ENCODE results near the gene KIAA0825. TPM values are rescaled to one million over a fixed set of nuclear protein-coding genes. Genes with fewer than 3 reads are reported as not detected.

KIAA0825 gene
- polyA plus RNA-seq, 1 of the 3 experiments (the other 2 are of a cell fraction): 0.61 TPM

DNA sequence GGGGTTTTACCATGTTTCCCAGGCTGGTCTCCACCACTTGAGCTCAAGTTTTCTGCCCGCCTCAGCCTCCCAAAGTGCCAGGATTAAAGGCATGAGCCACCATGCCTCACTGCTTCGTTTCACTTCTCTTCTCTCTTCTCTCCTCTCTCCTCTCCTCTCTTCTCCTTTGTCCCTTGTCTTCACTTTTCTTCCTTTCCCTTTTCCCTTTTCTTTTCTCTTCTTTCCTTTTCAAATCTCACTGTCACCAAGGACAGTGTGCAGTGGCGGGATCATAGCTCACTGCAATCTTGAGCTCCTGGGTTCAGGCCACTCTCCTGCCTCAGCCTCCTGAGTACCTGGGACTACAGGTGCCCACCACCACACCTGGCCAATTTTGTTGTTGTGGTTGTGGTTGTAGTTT lies 49.5 kb upstream of the KIAA0825 start:
- TF ChIP-seq, protein P1, sequence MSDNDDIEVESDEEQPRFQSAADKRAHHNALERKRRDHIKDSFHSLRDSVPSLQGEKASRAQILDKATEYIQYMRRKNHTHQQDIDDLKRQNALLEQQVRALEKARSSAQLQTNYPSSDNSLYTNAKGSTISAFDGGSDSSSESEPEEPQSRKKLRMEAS (IDR thresholded peaks at IDR 0.05; ENCODE audit: low read depth): no peak
- TF ChIP-seq GATA2 (CRISPR knock-in tag; IDR thresholded peaks at IDR 0.05): no peak
- TF ChIP-seq ELF1 (IDR thresholded peaks at IDR 0.05): no peak
- no peak for TF ChIP-seq TEAD4 (IDR thresholded peaks at IDR 0.05; ENCODE audit: borderline replicate concordance, insufficient read depth)
- no peak for TF ChIP-seq SMC3 (IDR thresholded peaks at IDR 0.05; ENCODE audit: low read depth, low read length)
- no peak for TF ChIP-seq FOXJ3 (CRISPR knock-in tag; IDR thresholded peaks at IDR 0.05)
- TF ChIP-seq TCF12 (IDR thresholded peaks at IDR 0.05): no peak
- TF ChIP-seq, protein P2, sequence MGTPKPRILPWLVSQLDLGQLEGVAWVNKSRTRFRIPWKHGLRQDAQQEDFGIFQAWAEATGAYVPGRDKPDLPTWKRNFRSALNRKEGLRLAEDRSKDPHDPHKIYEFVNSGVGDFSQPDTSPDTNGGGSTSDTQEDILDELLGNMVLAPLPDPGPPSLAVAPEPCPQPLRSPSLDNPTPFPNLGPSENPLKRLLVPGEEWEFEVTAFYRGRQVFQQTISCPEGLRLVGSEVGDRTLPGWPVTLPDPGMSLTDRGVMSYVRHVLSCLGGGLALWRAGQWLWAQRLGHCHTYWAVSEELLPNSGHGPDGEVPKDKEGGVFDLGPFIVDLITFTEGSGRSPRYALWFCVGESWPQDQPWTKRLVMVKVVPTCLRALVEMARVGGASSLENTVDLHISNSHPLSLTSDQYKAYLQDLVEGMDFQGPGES (IDR thresholded peaks at IDR 0.05; ENCODE audit: low read depth, low read length): no peak
- TF ChIP-seq PBX3 (IDR thresholded peaks at IDR 0.05): no peak
- no peak for TF ChIP-seq POLR2AphosphoS5 (IDR thresholded peaks at IDR 0.05; ENCODE audit: low read depth, low read length)
- no peak for TF ChIP-seq NRF1 (IDR thresholded peaks at IDR 0.05; ENCODE audit: low read depth, low read length)
- TF ChIP-seq FOXM1 (IDR thresholded peaks at IDR 0.05; ENCODE audit: low read depth): no peak
- no peak for TF ChIP-seq SIN3A (IDR thresholded peaks at IDR 0.05; ENCODE audit: borderline replicate concordance, low read depth, low read length)
- TF ChIP-seq CHD2 (IDR thresholded peaks at IDR 0.05; ENCODE audit: low read length, partially characterized antibody): no peak
- TF ChIP-seq MEF2A (IDR thresholded peaks at IDR 0.05; ENCODE audit: borderline replicate concordance, low read depth): no peak
- WGBS (ENCODE audit: low lambda C conversion rate): 83% methylated on average over 3 of the region's 3 CpGs
- Histone ChIP-seq H3K79me2 (ENCODE audit: insufficient read depth) (no peaks in the 10 kb centered on the region; the same call in 1 of the 2 replicates), H3K27me3 (ENCODE audit: insufficient read depth) (no peaks in the 10 kb centered on the region), H3K27ac (ENCODE audit: low read depth in 2 of 2, low read length in 1 of 2) (no peak overlapping the region), H3K9me3 (no peaks in the 10 kb centered on the region), H3K4me2 (no peak overlapping the region), H3K36me3 (replicated peaks in 1 of 2; ENCODE audit: control insufficient read depth in 1 of 2, insufficient read depth in 2 of 2, low read length in 1 of 2) (peaks cover 24 to 31% of the 10 kb centered on the region in 2 experiments), H2AFZ (ENCODE audit: low read depth) (no peak overlapping the region), H3K4me3 (ENCODE audit: low read depth in 2 of 2, low read length in 1 of 2) (no peak overlapping the region), H3K9me2 (no peaks in the 10 kb centered on the region), H4K20me1 (ENCODE audit: insufficient read depth) (no peaks in the 10 kb centered on the region), H3F3A (replicated peaks; ENCODE audit: insufficient read depth) (peaks cover 5% of the 10 kb centered on the region), H3K9ac (no peak overlapping the region), H3K4me1 (ENCODE audit: control insufficient read depth in 1 of 2, insufficient read depth in 2 of 2, low read depth in 1 of 2, low read length in 1 of 2) (peaks cover 0 to 3% of the 10 kb centered on the region in 2 experiments; a peak in 1 of 4 replicates)
- DNase-seq: no peak
- ChIA-PET POLR2A (no interaction called here), CTCF (no interaction called here)

GRCh38 chr5:94661086-94661485 lies 42.7 kb upstream of the KIAA0825 start:
- POLR2A ChIA-PET: no interaction called here
- no peaks in the 10 kb centered on the region for H3K27me3 ChIP-seq (ENCODE audit: insufficient read depth)
- CTCF ChIA-PET: interaction anchor here (1.0 kb wide), 1 partner anchor 40 kb away, joined by 3 read pairs; no protein-coding TSS in a partner anchor
- WGBS (ENCODE audit: low lambda C conversion rate): 81% methylated on average over 3 of the region's 3 CpGs
- no peak overlapping the region for H3K4me2 ChIP-seq
- H4K20me1 ChIP-seq (ENCODE audit: insufficient read depth): no peaks in the 10 kb centered on the region
- H3K27ac ChIP-seq (ENCODE audit: low read depth in 2 of 2, low read length in 1 of 2): no peak overlapping the region
- no peak overlapping the region for H3K9ac ChIP-seq
- no peak overlapping the region for H2AFZ ChIP-seq (ENCODE audit: low read depth)
- TF ChIP-seq, protein P2 (IDR thresholded peaks at IDR 0.05; ENCODE audit: low read depth, low read length): no peak
- no peak for TF ChIP-seq GABPA (IDR thresholded peaks at IDR 0.05; ENCODE audit: low read depth)
- no peak for TF ChIP-seq SMC3 (IDR thresholded peaks at IDR 0.05; ENCODE audit: low read depth, low read length)
- TF ChIP-seq RFX5 (IDR thresholded peaks at IDR 0.05; ENCODE audit: low read length): no peak
- no peak for TF ChIP-seq TEAD4 (IDR thresholded peaks at IDR 0.05; ENCODE audit: borderline replicate concordance, insufficient read depth)
- TF ChIP-seq MXI1 (IDR thresholded peaks at IDR 0.05; ENCODE audit: low read depth, low read length): no peak
- TF ChIP-seq ELF1 (IDR thresholded peaks at IDR 0.05): no peak
- TF ChIP-seq, protein P3, sequence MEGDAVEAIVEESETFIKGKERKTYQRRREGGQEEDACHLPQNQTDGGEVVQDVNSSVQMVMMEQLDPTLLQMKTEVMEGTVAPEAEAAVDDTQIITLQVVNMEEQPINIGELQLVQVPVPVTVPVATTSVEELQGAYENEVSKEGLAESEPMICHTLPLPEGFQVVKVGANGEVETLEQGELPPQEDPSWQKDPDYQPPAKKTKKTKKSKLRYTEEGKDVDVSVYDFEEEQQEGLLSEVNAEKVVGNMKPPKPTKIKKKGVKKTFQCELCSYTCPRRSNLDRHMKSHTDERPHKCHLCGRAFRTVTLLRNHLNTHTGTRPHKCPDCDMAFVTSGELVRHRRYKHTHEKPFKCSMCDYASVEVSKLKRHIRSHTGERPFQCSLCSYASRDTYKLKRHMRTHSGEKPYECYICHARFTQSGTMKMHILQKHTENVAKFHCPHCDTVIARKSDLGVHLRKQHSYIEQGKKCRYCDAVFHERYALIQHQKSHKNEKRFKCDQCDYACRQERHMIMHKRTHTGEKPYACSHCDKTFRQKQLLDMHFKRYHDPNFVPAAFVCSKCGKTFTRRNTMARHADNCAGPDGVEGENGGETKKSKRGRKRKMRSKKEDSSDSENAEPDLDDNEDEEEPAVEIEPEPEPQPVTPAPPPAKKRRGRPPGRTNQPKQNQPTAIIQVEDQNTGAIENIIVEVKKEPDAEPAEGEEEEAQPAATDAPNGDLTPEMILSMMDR (IDR thresholded peaks at IDR 0.05): no peak
- TF ChIP-seq EZH2phosphoT487 (IDR thresholded peaks at IDR 0.05; ENCODE audit: borderline replicate concordance, low read depth): no peak
- TF ChIP-seq, protein P1 (IDR thresholded peaks at IDR 0.05; ENCODE audit: low read depth): no peak
- H3F3A ChIP-seq (replicated peaks; ENCODE audit: insufficient read depth): no peaks in the 10 kb centered on the region
- no peak overlapping the region for H3K4me3 ChIP-seq (ENCODE audit: low read depth in 2 of 2, low read length in 1 of 2)
- no peak for DNase-seq
- H3K4me1 ChIP-seq (ENCODE audit: control insufficient read depth in 1 of 2, insufficient read depth in 2 of 2, low read depth in 1 of 2, low read length in 1 of 2): no peaks in the 10 kb centered on the region
- H3K9me2 ChIP-seq: no peaks in the 10 kb centered on the region
- peaks cover 30 to 51% of the 10 kb centered on the region in 2 experiments for H3K36me3 ChIP-seq (replicated peaks in 1 of 2; ENCODE audit: control insufficient read depth in 1 of 2, insufficient read depth in 2 of 2, low read length in 1 of 2)
- peaks cover 23% of the 10 kb centered on the region; the same call in 1 of the 2 replicates for H3K79me2 ChIP-seq (ENCODE audit: insufficient read depth)
- peaks cover 9% of the 10 kb centered on the region for H3K9me3 ChIP-seq
